HCT116 (cell line): Measurements from ENCODE around the gene IGDCC3.

Experiments
- ATF3 ChIP-seq: IDR thresholded peaks from 2 replicates; pipeline ENCODE4 v1.6.1; 2012
- CTCF ChIP-seq, 3 experiments: fragments of 200-600 bp in 1 of 3; sonication (generic) in 1 of 3; IDR thresholded peaks in 2 of 3; conservative IDR thresholded peaks in 1 of 3; 2 replicates each; pipeline ENCODE4 v1.5.1; 2012 to 2017; ENCODE audit warnings: low read depth in 2 of 3, low read length in 2 of 3, antibody characterized with exemption in 1 of 3, borderline replicate concordance in 1 of 3, control low read depth in 1 of 3, mild to moderate bottlenecking in 1 of 3, mixed read lengths in 1 of 3, mixed run types in 1 of 3, moderate library complexity in 1 of 3; ENCODE audit not compliant: insufficient read depth in 1 of 3
- EZH2 ChIP-seq: fragments of 200-600 bp; sonication (generic); IDR thresholded peaks from 2 replicates; pipeline ENCODE4 v1.6.1; 2017; ENCODE audit warnings: antibody characterized with exemption, mixed run types
- EZH2phosphoT487 ChIP-seq: fragments of 200-600 bp; IDR thresholded peaks from 2 replicates; pipeline ENCODE4 v1.6.1; 2018; ENCODE audit warnings: antibody characterized with exemption, borderline replicate concordance
- JUND ChIP-seq: IDR thresholded peaks from 2 replicates; pipeline ENCODE4 v1.6.1; 2012
- MAX ChIP-seq: IDR thresholded peaks from 2 replicates; pipeline ENCODE4 v1.6.1; 2012
- POLR2A ChIP-seq: IDR thresholded peaks from 2 replicates; pipeline ENCODE4 v1.7.0; 2011; ENCODE audit warnings: borderline replicate concordance; ENCODE audit not compliant: insufficient read depth, insufficient read length; ENCODE audit errors: extremely low read depth
- RAD21 ChIP-seq: IDR thresholded peaks from 2 replicates; pipeline ENCODE4 v1.6.1; 2012; ENCODE audit warnings: low read depth, mild to moderate bottlenecking
- SIN3A ChIP-seq: IDR thresholded peaks from 2 replicates; pipeline ENCODE4 v1.6.1; 2012; ENCODE audit warnings: low read depth
- SP1 ChIP-seq: IDR thresholded peaks from 2 replicates; pipeline ENCODE4 v1.6.1; 2012; ENCODE audit warnings: low read depth
- SRF ChIP-seq: IDR thresholded peaks from 2 replicates; pipeline ENCODE4 v1.6.1; 2012; ENCODE audit warnings: low read depth
- TCF7L2 ChIP-seq: IDR thresholded peaks from 2 replicates; pipeline ENCODE4 v1.7.0; 2011; ENCODE audit warnings: borderline replicate concordance, inconsistent platforms; ENCODE audit not compliant: insufficient read depth, insufficient read length; ENCODE audit errors: extremely low read depth

- no peak for TF ChIP-seq EZH2
- TF ChIP-seq CTCF (IDR thresholded peaks at IDR 0.05 in 2 of 3, conservative IDR thresholded peaks at IDR 0.05 in 1 of 3; ENCODE audit: borderline replicate concordance in 1 of 3, insufficient read depth in 1 of 3, low read depth in 2 of 3, low read length in 2 of 3), result no peak
- TF ChIP-seq TCF7L2, result no peak
- no peak for TF ChIP-seq POLR2A
- no peak for TF ChIP-seq EZH2phosphoT487
- TF ChIP-seq SP1, result no peak
- no peak for TF ChIP-seq SRF
- no peak for TF ChIP-seq ATF3
- no peak for TF ChIP-seq RAD21
- TF ChIP-seq MAX, result no peak
- TF ChIP-seq SIN3A, result no peak
- no peak for TF ChIP-seq JUND
These were observed 51.0 kb downstream of the IGDCC3 start for GRCh38 chr15:65326818-65327217.
